Body of pancreas (tissue), 4 donors: ENCODE results near the gene MDH2. TPM values are rescaled to one million over a fixed set of nuclear protein-coding genes. Genes with fewer than 3 reads are reported as not detected.
"Not testable (repeated sequence)": the region's sequence is repeated elsewhere in the genome, so short reads cannot be mapped to it uniquely, and the experiment has no call there.

Experiments used
- ATAC-seq: fragments of 150-250 bp; one replicate; pipeline ENCODE4 v1.9.1; 2016
- DNase-seq, 4 donors: peaks; one replicate each; pipeline ENCODE4 v3.0.0-alpha.2; 2019
- H3K27ac ChIP-seq, 4 donors: fragments of 200-600 bp; sonication (generic); 1 replicate in 3 of 4; 2 replicates in 1 of 4; pipeline versions ENCODE4 v1.5.1 to v1.6.1; 2016 to 2019; ENCODE audit warnings: mild to moderate bottlenecking in 1 of 4, mixed read lengths in 1 of 4, moderate library complexity in 1 of 4
- H3K27me3 ChIP-seq, 2 donors: fragments of 200-600 bp; sonication (generic); one replicate each; pipeline ENCODE4 v1.6.0; 2016; ENCODE audit warnings: mild to moderate bottlenecking in 1 of 2
- H3K36me3 ChIP-seq, 2 donors: fragments of 200-600 bp; sonication (generic); replicated peaks in 1 of 2; 2 replicates each; pipeline ENCODE4 v1.5.1; 2016; ENCODE audit warnings: low read depth in 2 of 2; ENCODE audit not compliant: insufficient read depth in 1 of 2
- H3K4me1 ChIP-seq: fragments of 200-600 bp; sonication (generic); one replicate; pipeline ENCODE4 v1.6.0; 2016
- H3K4me3 ChIP-seq, 2 donors: fragments of 200-600 bp; sonication (generic); 1 replicate in 1 of 2; 2 replicates in 1 of 2; pipeline ENCODE4 v1.5.1; 2016 to 2019
- H3K9me3 ChIP-seq, 3 donors: fragments of 200-600 bp; sonication (generic); 1 replicate in 2 of 3; 2 replicates in 1 of 3; pipeline ENCODE4 v1.5.1; 2016
- CTCF ChIP-seq, 7 experiments: fragments of 450-650 bp in 4 of 7; fragments of 200-600 bp in 3 of 7; sonication (generic) in 3 of 7; IDR thresholded peaks; one replicate each; pipeline ENCODE4 v1.5.1; 2016 to 2019; ENCODE audit warnings: antibody characterized with exemption in 7 of 7
- POLR2A ChIP-seq, 3 donors: fragments of 450-650 bp; IDR thresholded peaks; one replicate each; pipeline ENCODE4 v1.6.1; 2016; ENCODE audit warnings: antibody characterized with exemption in 3 of 3, mild to moderate bottlenecking in 2 of 3
- WGBS, 2 donors: methylation state at CpG; one replicate each; pipeline ENCODE4 v1.1.5; 2017; 5-methylcytosine and 5-hydroxymethylcytosine counted together
- intact Hi-C: fragments of 100-400 bp; cut with DNase I; formaldehyde crosslinking; loops from one replicate; pipeline ENCODE4 v1.15.1; 2023
- total RNA-seq, 2 donors: library from RNA; depleted of rRNA; stranded (reverse); fragments of >200 nt; gene quantifications; one replicate each; pipeline ENCODE4 v1.1.0, GENCODE V29; 2016

MDH2 gene
- total RNA-seq, 2 donors from 2014 or later, result 56.6 to 67.2 TPM

- no peak for ATAC-seq
- Histone ChIP-seq H3K9me3 (no peaks in the 10 kb centered on the region), H3K27ac (peak overlapping the region in 1 of 4 donors; percentile 18), H3K36me3 (no peaks in the 10 kb centered on the region), H3K4me3 (no peak overlapping the region), H3K27me3 (no peaks in the 10 kb centered on the region), H3K4me1 (peaks cover 56% of the 10 kb centered on the region)
- intact Hi-C loops, result no loop called here
- TF ChIP-seq CTCF (IDR thresholded peaks at IDR 0.05), result no peak
- no peak for TF ChIP-seq POLR2A (IDR thresholded peaks at IDR 0.05)
- DNase-seq, result no peak
- 51 to 57% methylated on average over 4 of the region's 4 CpGs for WGBS, 2 donors
Measured at GRCh38 chr7:76051840-76052239, 3.9 kb downstream of the MDH2 start.

GRCh38 chr7:76052681-76053080 is 4.8 kb downstream of the MDH2 start:
- ATAC-seq, H3K9me3 ChIP-seq, H3K36me3 ChIP-seq, intact Hi-C loops, H3K4me3 ChIP-seq, H3K27ac ChIP-seq, DNase-seq, H3K27me3 ChIP-seq: not testable (repeated sequence)
- H3K4me1 ChIP-seq, result peaks cover 62% of the 10 kb centered on the region
- WGBS, 2 donors, result 92 to 99% methylated on average over 8 of the region's 8 CpGs

- Histone ChIP-seq H3K27me3 (no peaks in the 10 kb centered on the region), H3K27ac (peak overlapping the region in 2 of 4 donors; percentile 20 to 37), H3K4me1 (peaks cover 70% of the 10 kb centered on the region), H3K4me3 (no peak overlapping the region), H3K9me3 (no peaks in the 10 kb centered on the region), H3K36me3 (peaks cover 0 to 2% of the 10 kb centered on the region in 2 donors)
- 71 to 78% methylated on average over 6 of the region's 6 CpGs for WGBS, 2 donors
- TF ChIP-seq POLR2A (IDR thresholded peaks at IDR 0.05) (no peak), CTCF (IDR thresholded peaks at IDR 0.05) (no peak)
- intact Hi-C loops, result no loop called here
- ATAC-seq (no peak), DNase-seq (no peak)
Measured at GRCh38 chr7:76053461-76053860, 5.6 kb downstream of the MDH2 start.

- H3K4me3 ChIP-seq, result no peak overlapping the region
- peaks cover 69% of the 10 kb centered on the region for H3K4me1 ChIP-seq
- no peak for ATAC-seq
- whole genome bisulfite sequencing, 2 donors, result 80 to 91% methylated on average over 16 to 18 of the region's 18 CpGs
- DNase-seq, result peak in 3 of 4 donors; percentile 25 to 55 (median 29)
- H3K27me3 ChIP-seq, result no peaks in the 10 kb centered on the region
- intact Hi-C loops, result no loop called here
- no peaks in the 10 kb centered on the region for H3K9me3 ChIP-seq
- TF ChIP-seq CTCF (IDR thresholded peaks at IDR 0.05) (no peak), POLR2A (IDR thresholded peaks at IDR 0.05) (peak in 1 of 3 donors; percentile 28)
- H3K27ac ChIP-seq, result peak overlapping the region in 2 of 4 donors; percentile 20 to 85
- H3K36me3 ChIP-seq, result peaks cover 0 to 9% of the 10 kb centered on the region in 2 donors
Measured at GRCh38 chr7:76054123-76055120, 6.5 kb downstream of the MDH2 start.

- Histone ChIP-seq H3K4me1 (peaks cover 55% of the 10 kb centered on the region), H3K36me3 (peaks cover 0 to 18% of the 10 kb centered on the region in 2 donors), H3K4me3 (no peak overlapping the region), H3K27me3 (no peaks in the 10 kb centered on the region), H3K9me3 (no peaks in the 10 kb centered on the region), H3K27ac (peak overlapping the region; percentile 22 to 85 (median 75))
- ATAC-seq, result no peak
- no peak for DNase-seq
- WGBS, 2 donors, result 44 to 46% methylated on average over 7 of the region's 7 CpGs
- intact Hi-C loops, result no loop called here
- TF ChIP-seq POLR2A (IDR thresholded peaks at IDR 0.05), result no peak
- no peak for TF ChIP-seq CTCF (IDR thresholded peaks at IDR 0.05)
Measured at GRCh38 chr7:76056241-76056640, 8.3 kb downstream of the MDH2 start.
